ENCODE data around the gene MVB12B. TPM values are rescaled to one million over a fixed set of nuclear protein-coding genes. Genes with fewer than 3 reads are reported as not detected.

The MVB12B gene
- total RNA-seq, 2 experiments from 2014 or later, result 2.6 TPM

DNA sequence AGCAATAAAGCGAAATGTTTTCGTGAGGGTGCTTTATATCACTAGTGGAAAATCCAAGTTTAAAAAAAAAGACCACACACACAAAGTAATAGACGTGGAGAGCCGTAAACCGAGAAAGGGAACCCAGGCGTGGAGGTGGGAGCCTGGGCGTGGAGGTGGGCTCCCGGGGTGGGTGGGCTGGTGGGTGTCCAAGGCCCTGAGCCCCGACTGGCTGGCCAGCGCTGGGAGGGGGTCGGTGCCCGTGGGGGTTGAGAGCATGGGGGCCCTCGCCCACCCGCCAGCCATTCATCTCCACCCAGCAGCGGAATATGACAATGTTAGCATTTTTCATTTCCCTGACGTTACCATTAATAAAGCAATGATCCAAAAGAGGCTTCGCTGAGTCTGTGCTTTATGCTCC is 135.0 kb downstream of the MVB12B start:
- CTCF ChIA-PET, result no interaction called here
- H3K27ac Mint-ChIP-seq, result no peak overlapping the region
- DNase-seq, result no peak
- intact Hi-C loops (cut with micrococcal nuclease), result no loop called here
- no peaks in the 10 kb centered on the region for H3K27me3 Mint-ChIP-seq (ENCODE audit: low read depth)
- no peak overlapping the region for H3K4me3 Mint-ChIP-seq
- H3K9me3 Mint-ChIP-seq, result no peaks in the 10 kb centered on the region
- H3K4me1 Mint-ChIP-seq (ENCODE audit: low read depth), result no peaks in the 10 kb centered on the region
- H3K36me3 Mint-ChIP-seq (ENCODE audit: low read depth), result no peaks in the 10 kb centered on the region

DNA sequence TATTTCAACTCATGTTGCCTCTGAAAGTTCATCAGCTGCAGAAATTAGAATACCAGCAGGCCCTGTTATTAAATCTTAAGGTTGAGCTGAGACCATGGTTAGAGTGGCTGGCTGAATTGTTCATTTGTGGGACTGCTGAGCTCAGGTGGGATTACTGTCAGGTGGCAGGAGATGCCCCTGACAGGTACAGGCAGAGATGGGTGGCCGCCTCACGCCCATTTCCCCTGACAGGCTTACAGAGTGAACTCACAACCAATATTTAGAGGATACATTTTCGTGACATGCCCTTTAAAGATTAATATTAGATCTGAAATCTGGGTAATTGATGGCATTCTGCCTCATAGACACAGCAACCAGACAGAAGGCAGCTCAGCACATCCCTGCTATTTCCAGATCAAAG is 136.0 kb downstream of the MVB12B start:
- Mint-ChIP-seq H3K4me3 (no peak overlapping the region), H3K27me3 (ENCODE audit: low read depth) (no peaks in the 10 kb centered on the region), H3K4me1 (ENCODE audit: low read depth) (no peaks in the 10 kb centered on the region), H3K36me3 (ENCODE audit: low read depth) (no peaks in the 10 kb centered on the region), H3K9me3 (no peaks in the 10 kb centered on the region), H3K27ac (no peak overlapping the region)
- no peak for DNase-seq
- CTCF ChIA-PET, result no interaction called here
- intact Hi-C loops (cut with micrococcal nuclease), result no loop called here

DNA sequence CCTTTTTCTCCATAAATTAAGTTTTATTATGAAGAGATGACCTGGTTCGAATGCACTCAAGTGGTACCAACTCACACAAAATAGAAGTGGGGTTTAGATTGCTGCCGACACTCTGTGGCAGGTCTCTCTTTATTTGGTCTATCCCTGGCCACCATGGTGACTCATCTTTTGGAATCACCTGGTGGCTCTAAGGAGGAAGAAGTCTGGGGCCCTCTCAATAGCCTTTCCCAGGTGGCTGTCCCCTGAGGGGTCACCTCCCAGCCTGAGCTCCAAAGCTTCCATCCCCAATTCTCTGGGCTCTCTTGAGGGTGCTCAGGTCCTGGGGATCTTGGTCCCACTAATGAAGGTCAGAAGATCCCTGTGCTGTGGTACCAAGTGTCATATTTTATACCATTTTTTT is 136.8 kb downstream of the MVB12B start:
- Mint-ChIP-seq H3K4me3 (no peak overlapping the region), H3K27me3 (ENCODE audit: low read depth) (no peaks in the 10 kb centered on the region), H3K9me3 (no peaks in the 10 kb centered on the region), H3K27ac (no peak overlapping the region), H3K36me3 (ENCODE audit: low read depth) (no peaks in the 10 kb centered on the region), H3K4me1 (ENCODE audit: low read depth) (peaks cover 4% of the 10 kb centered on the region)
- intact Hi-C loops (cut with micrococcal nuclease), result no loop called here
- no peak for DNase-seq
- CTCF ChIA-PET, result interaction anchor here (1.3 kb wide), 1 partner anchor 28 kb away, joined by 8 read pairs; no protein-coding TSS in a partner anchor

DNA sequence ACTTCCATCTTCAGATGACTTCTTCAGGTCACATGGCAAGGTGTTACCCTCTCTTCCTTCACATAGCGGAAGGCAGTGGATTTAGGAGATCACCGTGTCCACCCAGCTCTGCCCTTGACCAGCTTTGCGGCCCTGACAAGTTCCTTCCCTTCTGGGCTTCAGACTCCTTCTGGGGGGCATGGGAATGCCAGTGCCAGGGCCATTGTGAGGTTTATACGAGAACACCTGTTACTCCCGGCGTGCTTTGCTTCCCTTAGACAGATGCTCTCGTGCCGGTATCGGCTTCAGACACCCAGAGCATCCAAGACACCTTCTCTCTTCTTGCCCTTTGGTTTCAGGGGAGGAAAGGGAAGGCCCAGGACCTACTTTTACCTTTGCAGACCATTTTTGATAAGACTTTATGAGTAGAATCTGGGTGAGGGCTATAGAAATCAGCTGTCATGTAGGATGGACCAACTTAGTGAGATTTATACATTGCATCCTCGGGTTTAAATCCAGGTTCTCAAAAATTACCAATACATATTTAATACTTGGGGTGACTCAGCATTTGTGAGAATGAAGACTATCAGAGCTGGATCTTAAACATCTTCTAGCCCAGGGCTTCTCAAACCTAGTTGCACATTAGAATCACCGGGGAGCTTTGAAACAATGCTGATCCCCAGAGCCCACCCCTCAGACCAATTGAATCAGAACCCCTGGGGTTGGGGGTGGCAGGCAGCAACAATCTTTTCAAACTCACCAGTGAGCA is 138.2 kb downstream of the MVB12B start:
- intact Hi-C loops (cut with micrococcal nuclease), result no loop called here
- H3K9me3 Mint-ChIP-seq, result no peaks in the 10 kb centered on the region
- no peak overlapping the region for H3K4me3 Mint-ChIP-seq
- H3K4me1 Mint-ChIP-seq (ENCODE audit: low read depth), result peaks cover 15% of the 10 kb centered on the region
- H3K27ac Mint-ChIP-seq, result no peak overlapping the region
- DNase-seq, result no peak
- H3K36me3 Mint-ChIP-seq (ENCODE audit: low read depth), result no peaks in the 10 kb centered on the region
- CTCF ChIA-PET, result interaction anchor here (0.6 to 1.3 kb wide), 3 partner anchors 24 to 67 kb away, joined by 3 to 8 read pairs (median 3); no protein-coding TSS in a partner anchor
- no peaks in the 10 kb centered on the region for H3K27me3 Mint-ChIP-seq (ENCODE audit: low read depth)

DNA sequence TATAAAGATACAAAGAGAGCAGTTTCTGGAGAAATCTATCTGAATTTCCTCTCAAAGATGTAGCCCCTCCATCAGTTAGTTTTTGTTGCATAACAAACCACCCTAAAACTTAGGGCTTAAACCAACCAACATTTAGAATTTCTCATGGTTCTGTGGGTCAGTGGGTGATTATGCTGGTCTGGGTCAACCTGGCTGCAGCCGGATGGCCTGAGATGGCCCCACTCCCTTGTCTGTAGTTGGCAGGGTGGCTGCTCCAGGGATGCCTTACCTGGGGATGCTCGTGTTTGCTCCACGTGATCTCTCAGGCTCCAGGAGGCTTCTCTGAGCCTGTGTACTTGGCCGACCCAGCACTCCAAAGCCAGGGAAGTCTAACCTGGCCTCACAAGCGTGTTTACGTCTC is 139.3 kb downstream of the MVB12B start:
- intact Hi-C loops (cut with micrococcal nuclease), result no loop called here
- peaks cover 26% of the 10 kb centered on the region for H3K4me1 Mint-ChIP-seq (ENCODE audit: low read depth)
- H3K36me3 Mint-ChIP-seq (ENCODE audit: low read depth), result no peaks in the 10 kb centered on the region
- DNase-seq, result no peak
- H3K27me3 Mint-ChIP-seq (ENCODE audit: low read depth), result no peaks in the 10 kb centered on the region
- no peak overlapping the region for H3K4me3 Mint-ChIP-seq
- CTCF ChIA-PET, result no interaction called here
- H3K9me3 Mint-ChIP-seq, result no peaks in the 10 kb centered on the region
- H3K27ac Mint-ChIP-seq, result no peak overlapping the region

DNA sequence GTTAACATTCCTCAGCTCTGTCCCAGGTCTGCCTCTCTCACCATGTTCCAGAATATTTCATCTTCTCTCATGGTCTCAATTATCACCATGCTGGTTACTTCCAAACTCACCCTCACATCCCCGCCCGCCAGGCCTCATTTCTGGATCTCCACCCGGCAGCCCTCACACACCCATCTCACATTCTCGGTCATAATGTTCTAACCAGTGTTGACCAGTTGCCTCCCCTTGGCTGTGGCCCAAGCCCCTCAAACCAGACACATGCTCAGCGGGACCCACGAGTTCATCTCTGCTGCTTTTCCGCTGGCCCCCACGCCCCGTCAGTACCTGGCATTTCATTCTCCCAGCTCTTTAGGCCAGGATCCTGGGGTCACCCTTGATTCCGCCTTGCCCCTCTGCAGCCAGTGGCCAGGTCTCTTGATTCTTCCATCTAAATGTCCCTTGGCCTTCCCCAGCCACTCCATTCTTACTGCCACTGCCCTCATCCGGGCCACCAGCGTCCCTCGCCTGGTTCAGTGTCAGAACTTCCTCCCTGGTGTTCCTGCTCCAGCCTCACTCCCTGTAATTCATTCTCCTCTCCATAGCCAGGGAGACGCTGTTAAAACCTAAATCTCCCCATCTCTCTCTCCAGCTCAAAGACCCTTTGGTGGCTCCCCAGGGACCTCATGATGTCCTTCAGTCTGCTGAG is 141.7 kb downstream of the MVB12B start:
- H3K4me1 Mint-ChIP-seq (ENCODE audit: low read depth), result peaks cover 46% of the 10 kb centered on the region
- H3K9me3 Mint-ChIP-seq, result no peaks in the 10 kb centered on the region
- no peaks in the 10 kb centered on the region for H3K36me3 Mint-ChIP-seq (ENCODE audit: low read depth)
- intact Hi-C loops (cut with micrococcal nuclease), result no loop called here
- no peak overlapping the region for H3K4me3 Mint-ChIP-seq
- no peaks in the 10 kb centered on the region for H3K27me3 Mint-ChIP-seq (ENCODE audit: low read depth)
- H3K27ac Mint-ChIP-seq, result no peak overlapping the region
- CTCF ChIA-PET, result no interaction called here
- no peak for DNase-seq

DNA sequence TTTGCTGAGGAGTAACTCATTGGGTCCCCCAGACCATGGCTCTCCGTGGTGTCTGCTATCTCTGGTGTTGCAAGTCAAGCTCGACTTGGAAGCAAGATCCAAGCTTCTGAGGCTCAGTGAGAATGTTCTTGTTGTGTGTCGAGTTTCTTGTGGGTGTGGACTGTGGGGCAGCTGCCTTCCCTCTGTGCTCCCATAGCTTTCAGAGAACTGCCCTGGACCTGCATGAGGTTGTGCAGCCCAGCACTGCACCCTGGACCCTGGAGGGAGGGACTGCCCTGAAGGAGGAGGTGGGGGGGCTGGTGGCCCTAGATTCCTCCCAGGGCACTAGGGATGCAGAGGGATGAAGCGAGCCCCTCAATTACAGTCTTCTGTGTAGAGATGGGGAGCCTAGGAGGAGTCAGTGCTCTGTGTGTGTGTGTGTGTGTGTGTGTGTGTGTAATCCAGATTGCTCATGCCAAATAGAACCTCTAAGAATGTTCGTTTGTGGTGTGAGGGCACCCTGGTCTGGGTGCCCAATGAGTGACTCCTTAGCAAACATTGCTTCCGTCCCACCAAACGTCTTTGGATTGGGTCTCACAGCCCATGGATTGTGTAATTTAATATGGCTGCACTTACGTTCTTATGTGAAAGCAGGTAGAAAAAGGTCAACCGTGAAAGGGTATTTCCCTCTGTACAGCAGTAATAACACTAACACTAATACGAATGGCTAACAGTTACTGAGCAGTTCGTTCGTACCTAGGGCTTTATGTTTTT is 143.8 kb downstream of the MVB12B start:
- peak; percentile 14 for DNase-seq
- intact Hi-C loops (cut with micrococcal nuclease), result loop anchor here (2.0 to 5.0 kb wide), 2 partner anchors 20 to 948 kb away; no protein-coding TSS in a partner anchor
- CTCF ChIA-PET, result interaction anchor here (0.6 to 2.6 kb wide), 4 partner anchors 21 to 1855 kb away, joined by 3 to 11 read pairs (median 6); no protein-coding TSS in a partner anchor
- Mint-ChIP-seq H3K27ac (no peak overlapping the region), H3K27me3 (ENCODE audit: low read depth) (no peaks in the 10 kb centered on the region), H3K4me3 (no peak overlapping the region), H3K4me1 (ENCODE audit: low read depth) (peaks cover 46% of the 10 kb centered on the region), H3K9me3 (no peaks in the 10 kb centered on the region), H3K36me3 (ENCODE audit: low read depth) (no peaks in the 10 kb centered on the region)

DNA sequence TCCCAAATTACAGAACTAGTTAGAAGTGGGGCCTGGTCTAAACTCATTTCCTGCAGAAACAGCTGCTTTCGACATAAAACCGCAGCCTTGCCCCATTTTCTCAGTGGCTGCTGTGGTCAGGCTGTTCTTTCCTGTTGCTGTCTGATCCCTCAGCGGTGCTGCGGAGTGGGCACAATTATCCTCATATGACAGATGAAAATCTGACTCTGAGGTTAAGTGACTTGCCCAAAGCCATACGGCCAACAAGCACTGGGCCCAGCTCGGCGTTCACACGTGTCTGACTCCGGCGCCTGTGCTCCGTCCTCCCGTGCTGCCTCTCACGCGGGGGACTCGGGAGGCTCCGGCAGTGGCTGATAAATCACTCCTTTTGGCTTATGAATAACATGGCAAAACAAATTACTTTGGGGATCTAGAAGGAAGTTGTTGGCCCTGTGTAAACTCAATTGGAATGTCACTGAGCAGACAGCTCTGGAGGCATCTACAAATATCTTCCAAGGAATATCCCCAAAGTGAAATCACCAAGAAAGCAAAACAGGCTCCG is 144.5 kb downstream of the MVB12B start:
- Mint-ChIP-seq H3K4me1 (ENCODE audit: low read depth) (peaks cover 46% of the 10 kb centered on the region), H3K36me3 (ENCODE audit: low read depth) (no peaks in the 10 kb centered on the region), H3K9me3 (no peaks in the 10 kb centered on the region), H3K4me3 (peak overlapping the region; percentile 33), H3K27ac (peak overlapping the region; percentile 20), H3K27me3 (ENCODE audit: low read depth) (no peaks in the 10 kb centered on the region)
- CTCF ChIA-PET, result interaction anchor here (0.6 to 2.6 kb wide), 4 partner anchors 20 to 1856 kb away, joined by 3 to 11 read pairs (median 6); no protein-coding TSS in a partner anchor
- intact Hi-C loops (cut with micrococcal nuclease), result loop anchor here (1.0 to 5.0 kb wide), 4 partner anchors 20 to 949 kb away; no protein-coding TSS in a partner anchor
- peak; percentile 92 for DNase-seq

DNA sequence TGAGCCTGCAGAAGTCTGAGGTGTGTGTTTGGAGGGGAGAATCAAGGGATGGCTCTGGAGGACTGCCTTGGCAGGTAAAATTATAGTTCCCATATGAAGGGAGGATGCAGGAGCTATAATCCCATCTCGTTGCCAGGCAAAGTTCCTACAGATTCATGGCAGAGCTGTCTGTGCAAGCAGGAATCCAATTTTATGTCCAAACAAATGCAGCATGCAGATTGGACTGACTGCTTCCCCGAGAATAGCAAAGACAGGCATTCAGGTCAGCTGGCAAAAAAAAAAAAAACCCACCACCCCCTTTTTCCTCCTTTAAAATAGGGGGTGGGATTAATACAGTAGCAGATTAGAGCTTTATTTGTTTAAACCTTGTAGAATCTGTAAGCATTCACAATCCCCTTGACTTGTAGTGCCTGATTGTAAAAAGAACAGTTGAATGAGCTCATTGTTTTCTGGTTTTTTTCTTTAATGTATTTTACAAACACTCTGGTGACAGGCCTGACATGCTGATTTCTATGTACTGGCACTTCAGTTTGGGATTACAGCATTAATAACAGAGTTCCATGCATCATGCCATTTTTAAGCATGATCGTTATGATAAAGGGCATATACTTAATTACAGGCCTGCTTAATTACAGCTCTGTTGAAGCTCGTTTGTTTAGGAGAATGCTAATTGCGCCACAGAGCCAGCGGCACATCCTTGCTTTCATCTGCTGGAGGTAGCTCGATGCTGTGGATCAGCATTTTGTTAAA is 145.7 kb downstream of the MVB12B start:
- Mint-ChIP-seq H3K9me3 (peaks cover 5% of the 10 kb centered on the region), H3K27me3 (ENCODE audit: low read depth) (no peaks in the 10 kb centered on the region), H3K27ac (no peak overlapping the region), H3K4me3 (no peak overlapping the region), H3K36me3 (ENCODE audit: low read depth) (peaks cover 2% of the 10 kb centered on the region), H3K4me1 (ENCODE audit: low read depth) (peaks cover 46% of the 10 kb centered on the region)
- intact Hi-C loops (cut with micrococcal nuclease), result loop anchor here (5.0 kb wide), 1 partner anchor 950 kb away; no protein-coding TSS in a partner anchor
- DNase-seq, result no peak
- CTCF ChIA-PET, result interaction anchor here (1.3 to 2.6 kb wide), 4 partner anchors 19 to 170 kb away, joined by 3 to 11 read pairs (median 5); no protein-coding TSS in a partner anchor

DNA sequence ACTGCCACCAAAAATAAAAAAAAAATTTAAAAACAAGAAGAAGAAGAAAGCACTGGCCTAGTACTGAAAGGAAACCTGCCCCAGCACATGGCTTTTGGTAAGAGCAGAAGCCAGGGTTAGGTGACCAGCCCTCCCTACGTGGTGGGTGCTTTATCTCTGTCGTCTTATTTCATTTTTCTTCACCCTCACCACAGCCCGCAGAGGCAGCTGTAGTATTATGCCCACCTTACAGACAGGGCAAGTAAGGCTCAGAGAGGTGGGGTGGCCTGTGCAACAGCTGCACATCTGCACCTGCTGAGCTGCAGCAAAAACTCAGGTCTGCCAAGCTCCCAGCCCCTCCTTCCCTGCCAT is 146.3 kb downstream of the MVB12B start:
- peaks cover 6% of the 10 kb centered on the region for H3K9me3 Mint-ChIP-seq
- peaks cover 2% of the 10 kb centered on the region for H3K36me3 Mint-ChIP-seq (ENCODE audit: low read depth)
- DNase-seq, result no peak
- no peak overlapping the region for H3K4me3 Mint-ChIP-seq
- H3K27me3 Mint-ChIP-seq (ENCODE audit: low read depth), result no peaks in the 10 kb centered on the region
- intact Hi-C loops (cut with micrococcal nuclease), result loop anchor here (5.0 kb wide), 1 partner anchor 951 kb away; no protein-coding TSS in a partner anchor
- H3K4me1 Mint-ChIP-seq (ENCODE audit: low read depth), result peaks cover 46% of the 10 kb centered on the region
- CTCF ChIA-PET, result interaction anchor here (1.3 to 2.6 kb wide), 3 partner anchors 18 to 171 kb away, joined by 3 to 11 read pairs (median 7); no protein-coding TSS in a partner anchor
- no peak overlapping the region for H3K27ac Mint-ChIP-seq

DNA sequence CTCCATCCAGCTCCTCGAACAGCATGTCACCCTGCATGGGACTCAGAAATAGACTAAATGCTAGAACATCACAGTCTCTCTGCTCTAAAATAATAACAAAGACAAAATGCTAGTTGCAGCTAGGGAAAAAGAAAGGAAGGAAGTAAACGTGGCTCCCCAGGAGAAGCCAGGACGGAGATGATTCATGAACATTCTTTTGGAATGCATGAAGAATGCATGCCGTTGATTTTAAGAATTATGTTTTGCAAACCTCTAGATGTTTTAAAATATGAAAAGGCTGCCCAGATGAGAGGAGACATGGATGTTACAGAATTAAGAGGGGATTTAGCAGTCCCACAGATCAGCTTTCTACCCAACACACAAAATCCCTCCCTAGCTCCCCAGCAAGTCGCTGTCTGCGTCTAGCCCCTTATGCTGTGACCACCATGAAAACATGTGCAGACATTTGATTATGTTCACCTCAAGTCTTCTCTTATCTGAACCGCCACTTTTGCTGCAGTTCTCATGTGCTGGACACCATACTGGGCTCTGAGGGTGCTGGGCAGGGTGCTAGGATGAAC is 147.7 kb downstream of the MVB12B start:
- no peak for DNase-seq
- H3K27me3 Mint-ChIP-seq (ENCODE audit: low read depth), result no peaks in the 10 kb centered on the region
- H3K36me3 Mint-ChIP-seq (ENCODE audit: low read depth), result peaks cover 2% of the 10 kb centered on the region
- H3K9me3 Mint-ChIP-seq, result peaks cover 6% of the 10 kb centered on the region
- intact Hi-C loops (cut with micrococcal nuclease), result loop anchor here (5.0 kb wide), 1 partner anchor 952 kb away; no protein-coding TSS in a partner anchor
- H3K4me1 Mint-ChIP-seq (ENCODE audit: low read depth), result peaks cover 37% of the 10 kb centered on the region
- H3K27ac Mint-ChIP-seq, result no peak overlapping the region
- no peak overlapping the region for H3K4me3 Mint-ChIP-seq
- CTCF ChIA-PET, result interaction anchor here (1.8 to 2.1 kb wide), 2 partner anchors 17 to 75 kb away, joined by 6 to 7 read pairs; no protein-coding TSS in a partner anchor

All from activated naive CD4-positive, alpha-beta T cell treated with anti-CD3 and anti-CD28 coated beads for 36 hours (primary cell).